Activated naive CD4-positive, alpha-beta T cell treated with Interleukin-2 at 50 U/mL for 16 hours (primary cell): ENCODE data around the gene PRKCE.
A peak's percentile ranks its signal among the peaks of the same experiment; 100 is the strongest.

Experiments
- DNase-seq: peaks from one replicate; pipeline ENCODE4 v3.0.0-alpha.2; 2020

The PRKCE gene

GRCh38 chr2:46032161-46032813 lies 380.8 kb downstream of the PRKCE start:
- DNase-seq: no peak

- DNase-seq: peak; percentile 37
Observed at GRCh38 chr2:46032996-46033395, 381.5 kb downstream of the PRKCE start.

- DNase-seq: no peak
Observed at GRCh38 chr2:46034535-46034934, 383.1 kb downstream of the PRKCE start.

- DNase-seq: no peak
Observed at GRCh38 chr2:46036929-46037328, 385.5 kb downstream of the PRKCE start.

GRCh38 chr2:46039543-46040303 lies 388.2 kb downstream of the PRKCE start:
- no peak for DNase-seq

- no peak for DNase-seq
Observed at GRCh38 chr2:46040563-46041155, 389.2 kb downstream of the PRKCE start.

- DNase-seq: no peak
Observed at GRCh38 chr2:46041434-46041833, 390.0 kb downstream of the PRKCE start.

- no peak for DNase-seq
Observed at GRCh38 chr2:46042207-46042637, 390.7 kb downstream of the PRKCE start.

GRCh38 chr2:46042711-46043110 lies 391.2 kb downstream of the PRKCE start:
- DNase-seq: no peak

GRCh38 chr2:46045888-46046287 lies 394.4 kb downstream of the PRKCE start:
- no peak for DNase-seq

GRCh38 chr2:46047290-46047689 lies 395.8 kb downstream of the PRKCE start:
- DNase-seq: no peak

GRCh38 chr2:46048693-46049092 lies 397.2 kb downstream of the PRKCE start:
- no peak for DNase-seq

GRCh38 chr2:46050027-46050426 lies 398.6 kb downstream of the PRKCE start:
- DNase-seq: no peak

- no peak for DNase-seq
Observed at GRCh38 chr2:46050489-46050888, 399.0 kb downstream of the PRKCE start.

GRCh38 chr2:46051085-46051484 lies 399.6 kb downstream of the PRKCE start:
- no peak for DNase-seq

- no peak for DNase-seq
Observed at GRCh38 chr2:46053564-46053963, 402.1 kb downstream of the PRKCE start.

GRCh38 chr2:46056541-46056940 lies 405.1 kb downstream of the PRKCE start:
- no peak for DNase-seq

- DNase-seq: no peak
Observed at GRCh38 chr2:46058140-46058539, 406.7 kb downstream of the PRKCE start.

- DNase-seq: peak; percentile 70
Observed at GRCh38 chr2:46062637-46063412, 411.4 kb downstream of the PRKCE start.

- DNase-seq: no peak
Observed at GRCh38 chr2:46064396-46064795, 412.9 kb downstream of the PRKCE start.

- DNase-seq: no peak
Observed at GRCh38 chr2:46065152-46065551, 413.7 kb downstream of the PRKCE start.

- DNase-seq: no peak
Observed at GRCh38 chr2:46066116-46066515, 414.6 kb downstream of the PRKCE start.

GRCh38 chr2:46066601-46067000 lies 415.1 kb downstream of the PRKCE start:
- no peak for DNase-seq
